ENCODE measurements around the gene PTPRT.

PTPRT gene

GRCh38 chr20:43096931-43097260 is 92.8 kb downstream of the PTPRT start:
- peaks cover 15% of the 10 kb centered on the region for H3K27me3 ChIP-seq (ENCODE audit: insufficient read depth, low read length, poor library complexity)
- DNase-seq (no peak), ATAC-seq (ENCODE audit: insufficient read depth, low read depth) (no peak)
- TF ChIP-seq EZH2 (IDR thresholded peaks at IDR 0.05; ENCODE audit: borderline replicate concordance, low read depth, low read length, severe bottlenecking) (no peak), CTCF (IDR thresholded peaks at IDR 0.05; ENCODE audit: borderline replicate concordance, extremely low read depth, low read length, poor library complexity, severe bottlenecking) (no peak)
- no peak overlapping the region for H3K4me2 ChIP-seq (ENCODE audit: insufficient read depth, low read length)
- H3K79me2 ChIP-seq (ENCODE audit: insufficient read depth, low read length) = no peaks in the 10 kb centered on the region
- no peak overlapping the region for H3K4me3 ChIP-seq (ENCODE audit: low read depth in 1 of 2, low read length in 2 of 2)
- no peak overlapping the region for H2AFZ ChIP-seq (ENCODE audit: low read depth, low read length)
- H3K36me3 ChIP-seq (ENCODE audit: insufficient read depth, low read length) = no peaks in the 10 kb centered on the region
- no peak overlapping the region for H3K27ac ChIP-seq (ENCODE audit: low read length)
- no peaks in the 10 kb centered on the region for H3K9me3 ChIP-seq (ENCODE audit: insufficient read depth, low read length, severe bottlenecking)
- no peaks in the 10 kb centered on the region for H3K4me1 ChIP-seq (ENCODE audit: insufficient read depth, low read length)
- H3K9ac ChIP-seq (ENCODE audit: low read depth, low read length) = no peak overlapping the region
- H4K20me1 ChIP-seq (ENCODE audit: insufficient read depth, low read length) = peaks cover 5% of the 10 kb centered on the region; the same call in 1 of the 2 replicates

GRCh38 chr20:43096126-43096930 is 93.4 kb downstream of the PTPRT start:
- ATAC-seq (ENCODE audit: insufficient read depth, low read depth) = no peak
- peaks cover 5% of the 10 kb centered on the region; the same call in 1 of the 2 replicates for H4K20me1 ChIP-seq (ENCODE audit: insufficient read depth, low read length)
- H3K4me3 ChIP-seq (ENCODE audit: low read depth in 1 of 2, low read length in 2 of 2) = no peak overlapping the region
- no peaks in the 10 kb centered on the region for H3K4me1 ChIP-seq (ENCODE audit: insufficient read depth, low read length)
- H3K4me2 ChIP-seq (ENCODE audit: insufficient read depth, low read length) = no peak overlapping the region
- no peak for TF ChIP-seq CTCF (IDR thresholded peaks at IDR 0.05; ENCODE audit: borderline replicate concordance, extremely low read depth, low read length, poor library complexity, severe bottlenecking)
- TF ChIP-seq EZH2 (IDR thresholded peaks at IDR 0.05; ENCODE audit: borderline replicate concordance, low read depth, low read length, severe bottlenecking) = no peak
- H3K27ac ChIP-seq (ENCODE audit: low read length) = no peak overlapping the region
- no peaks in the 10 kb centered on the region for H3K36me3 ChIP-seq (ENCODE audit: insufficient read depth, low read length)
- no peaks in the 10 kb centered on the region for H3K79me2 ChIP-seq (ENCODE audit: insufficient read depth, low read length)
- peaks cover 15% of the 10 kb centered on the region for H3K27me3 ChIP-seq (ENCODE audit: insufficient read depth, low read length, poor library complexity)
- no peak for DNase-seq
- no peak overlapping the region for H3K9ac ChIP-seq (ENCODE audit: low read depth, low read length)
- H2AFZ ChIP-seq (ENCODE audit: low read depth, low read length) = no peak overlapping the region
- no peaks in the 10 kb centered on the region for H3K9me3 ChIP-seq (ENCODE audit: insufficient read depth, low read length, severe bottlenecking)

GRCh38 chr20:43095034-43095433 is 94.7 kb downstream of the PTPRT start:
- H3K4me3 ChIP-seq (ENCODE audit: low read depth in 1 of 2, low read length in 2 of 2) = no peak overlapping the region
- no peaks in the 10 kb centered on the region for H3K79me2 ChIP-seq (ENCODE audit: insufficient read depth, low read length)
- H3K9ac ChIP-seq (ENCODE audit: low read depth, low read length) = no peak overlapping the region
- H2AFZ ChIP-seq (ENCODE audit: low read depth, low read length) = no peak overlapping the region
- H3K9me3 ChIP-seq (ENCODE audit: insufficient read depth, low read length, severe bottlenecking) = no peaks in the 10 kb centered on the region
- DNase-seq = no peak
- H3K4me2 ChIP-seq (ENCODE audit: insufficient read depth, low read length) = no peak overlapping the region
- no peaks in the 10 kb centered on the region for H3K36me3 ChIP-seq (ENCODE audit: insufficient read depth, low read length)
- H3K4me1 ChIP-seq (ENCODE audit: insufficient read depth, low read length) = no peaks in the 10 kb centered on the region
- no peak overlapping the region for H3K27ac ChIP-seq (ENCODE audit: low read length)
- H4K20me1 ChIP-seq (ENCODE audit: insufficient read depth, low read length) = 0 out of 2 replicates have a peak, but pooled peaks cover 5% of the 10 kb centered on the region
- H3K27me3 ChIP-seq (ENCODE audit: insufficient read depth, low read length, poor library complexity) = peaks cover 15% of the 10 kb centered on the region
- TF ChIP-seq CTCF (IDR thresholded peaks at IDR 0.05; ENCODE audit: borderline replicate concordance, extremely low read depth, low read length, poor library complexity, severe bottlenecking) (no peak), EZH2 (IDR thresholded peaks at IDR 0.05; ENCODE audit: borderline replicate concordance, low read depth, low read length, severe bottlenecking) (no peak)
- no peak for ATAC-seq (ENCODE audit: insufficient read depth, low read depth)
